Stomach (tissue), 9 donors: ENCODE data around the gene NUDT1. TPM values are rescaled to one million over a fixed set of nuclear protein-coding genes. Genes with fewer than 3 reads are reported as not detected.
A peak's percentile ranks its signal among the peaks of the same experiment; 100 is the strongest.

Source experiments
- DNase-seq, 2 donors: peaks; one replicate each; pipeline versions ENCODE4 v3.0.0 to v3.0.0-alpha.2; 2013 to 2019
- H3K27ac ChIP-seq, 5 donors: fragments of 200-600 bp in 4 of 5; sonication (generic) in 4 of 5; one replicate each; pipeline ENCODE4 v1.5.1; 2013 to 2019; ENCODE audit warnings: mild to moderate bottlenecking in 1 of 5, moderate library complexity in 1 of 5
- H3K27me3 ChIP-seq, 3 donors: fragments of 200-600 bp; sonication (generic); one replicate each; pipeline ENCODE4 v1.5.1; 2017 to 2019; ENCODE audit warnings: mixed run types in 1 of 3
- H3K36me3 ChIP-seq, 4 donors: fragments of 200-600 bp; sonication (generic); 1 replicate in 3 of 4; 2 replicates in 1 of 4; pipeline ENCODE4 v1.5.1; 2016 to 2019
- H3K4me1 ChIP-seq, 4 donors: fragments of 200-600 bp; sonication (generic); one replicate each; pipeline ENCODE4 v1.5.1; 2016 to 2019
- H3K4me3 ChIP-seq, 4 donors: fragments of 200-600 bp; sonication (generic) in 3 of 4; one replicate each; pipeline ENCODE4 v1.5.1; 2016 to 2019; ENCODE audit warnings: mild to moderate bottlenecking in 1 of 4
- H3K9me3 ChIP-seq, 4 donors: fragments of 200-600 bp; sonication (generic); one replicate each; pipeline ENCODE4 v1.5.1; 2016 to 2019
- EP300 ChIP-seq: sonication (generic); formaldehyde crosslinking; IDR thresholded peaks from one replicate; pipeline ENCODE4 v1.6.1; 2017; ENCODE audit warnings: antibody characterized with exemption
- POLR2A ChIP-seq, 4 donors: fragments of 450-650 bp; IDR thresholded peaks; one replicate each; pipeline ENCODE4 v1.6.1; 2016; ENCODE audit warnings: antibody characterized with exemption in 4 of 4, control low read depth in 2 of 4, mild to moderate bottlenecking in 1 of 4, moderate library complexity in 1 of 4
- POLR2AphosphoS5 ChIP-seq, 3 donors: sonication (generic); formaldehyde crosslinking; IDR thresholded peaks; one replicate each; pipeline ENCODE4 v1.6.1; 2016; ENCODE audit warnings: antibody characterized with exemption in 3 of 3
- WGBS, 5 donors: extraction: QIAGEN DNeasy Blood & Tissue Kit in 3 of 5; methylation state at CpG; one replicate each; pipeline versions ENCODE4 v1.1.5 to v1.1.7; 2013 to 2018; 5-methylcytosine and 5-hydroxymethylcytosine counted together
- intact Hi-C: fragments of 100-400 bp; cut with DNase I; formaldehyde crosslinking; loops from one replicate; pipeline ENCODE4 v1.15.1; 2023; ENCODE audit warnings: low total_unique reads
- polyA plus RNA-seq, 3 donors: library from polyadenylated mRNA; stranded (reverse); fragments of 200-250 nt; gene quantifications; one replicate each; pipeline ENCODE4 v1.2.3, GENCODE V29; 2013
- total RNA-seq, 5 donors: library from RNA; depleted of rRNA; stranded (reverse); fragments of >200 nt; gene quantifications; one replicate each; pipeline versions ENCODE4 v1.1.0 to v1.2.3, GENCODE V29; 2014 to 2016
- TF ChIP-seq, protein P1 (sequence below), 7 experiments: fragments of 450-650 bp in 4 of 7; fragments of 200-600 bp in 3 of 7; sonication (generic) in 3 of 7; IDR thresholded peaks; one replicate each; pipeline ENCODE4 v1.5.1; 2016 to 2019; ENCODE audit warnings: antibody characterized with exemption in 7 of 7, control low read depth in 2 of 7, mild to moderate bottlenecking in 1 of 7
- donor health status: healthy with polysubstance abuse.
- donor health status: Bipolar disorder and iron deficiency.
- donor health status: healthy.

The NUDT1 gene
- total and polyA plus RNA-seq, 8 donors = 4.6 to 37.1 (median 12.0) TPM; not detected in 2

DNA sequence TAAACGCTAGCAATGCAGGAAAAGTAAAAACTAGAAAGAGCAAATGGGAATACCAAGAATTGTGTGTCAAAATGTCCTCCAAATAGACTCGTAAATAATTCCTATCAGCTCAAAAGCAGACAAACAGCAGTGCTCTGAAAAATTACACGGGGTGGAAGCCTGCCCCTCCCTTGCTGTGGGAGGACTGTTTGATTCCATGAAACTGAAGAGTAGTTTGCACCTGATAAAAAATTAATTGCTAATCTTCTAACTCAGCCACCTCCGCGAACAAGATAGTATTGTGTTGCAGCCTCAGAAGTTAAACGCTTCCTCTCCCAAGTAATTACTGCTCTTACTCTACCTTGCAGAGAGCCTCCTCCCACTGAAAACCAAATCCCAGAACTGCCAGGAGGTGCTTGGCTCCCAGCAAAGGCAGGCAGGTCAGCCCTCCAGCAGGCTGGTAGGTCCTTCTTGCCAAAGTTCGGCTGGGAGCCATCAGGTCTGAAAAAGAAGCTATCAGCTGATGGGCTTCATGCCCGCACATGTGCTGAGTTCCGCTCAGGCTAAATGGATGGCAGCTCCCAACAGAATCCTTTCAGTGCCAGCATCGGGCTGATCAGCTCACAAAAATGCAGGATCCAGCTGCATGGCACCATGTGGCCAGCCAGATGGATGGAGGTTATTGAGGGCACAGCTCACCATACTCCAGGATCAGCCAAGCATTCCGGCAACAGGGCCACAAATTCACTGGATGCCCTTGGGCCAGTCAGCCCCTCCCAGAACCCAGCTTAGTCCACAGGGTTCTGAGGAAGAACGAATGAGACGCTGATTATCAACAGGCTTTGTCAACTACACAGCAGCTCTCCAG is 46.4 kb upstream of the NUDT1 start:
- H3K4me1 ChIP-seq = no peaks in the 10 kb centered on the region
- H3K27me3 ChIP-seq = no peaks in the 10 kb centered on the region
- WGBS, 5 donors = 79 to 94% (median 81%) methylated on average over 13 of the region's 13 CpGs
- no peak overlapping the region for H3K27ac ChIP-seq
- H3K4me3 ChIP-seq = no peak overlapping the region
- TF ChIP-seq POLR2AphosphoS5 (IDR thresholded peaks at IDR 0.05) (no peak), EP300 (no peak), POLR2A (IDR thresholded peaks at IDR 0.05) (no peak)
- TF ChIP-seq, protein P1, sequence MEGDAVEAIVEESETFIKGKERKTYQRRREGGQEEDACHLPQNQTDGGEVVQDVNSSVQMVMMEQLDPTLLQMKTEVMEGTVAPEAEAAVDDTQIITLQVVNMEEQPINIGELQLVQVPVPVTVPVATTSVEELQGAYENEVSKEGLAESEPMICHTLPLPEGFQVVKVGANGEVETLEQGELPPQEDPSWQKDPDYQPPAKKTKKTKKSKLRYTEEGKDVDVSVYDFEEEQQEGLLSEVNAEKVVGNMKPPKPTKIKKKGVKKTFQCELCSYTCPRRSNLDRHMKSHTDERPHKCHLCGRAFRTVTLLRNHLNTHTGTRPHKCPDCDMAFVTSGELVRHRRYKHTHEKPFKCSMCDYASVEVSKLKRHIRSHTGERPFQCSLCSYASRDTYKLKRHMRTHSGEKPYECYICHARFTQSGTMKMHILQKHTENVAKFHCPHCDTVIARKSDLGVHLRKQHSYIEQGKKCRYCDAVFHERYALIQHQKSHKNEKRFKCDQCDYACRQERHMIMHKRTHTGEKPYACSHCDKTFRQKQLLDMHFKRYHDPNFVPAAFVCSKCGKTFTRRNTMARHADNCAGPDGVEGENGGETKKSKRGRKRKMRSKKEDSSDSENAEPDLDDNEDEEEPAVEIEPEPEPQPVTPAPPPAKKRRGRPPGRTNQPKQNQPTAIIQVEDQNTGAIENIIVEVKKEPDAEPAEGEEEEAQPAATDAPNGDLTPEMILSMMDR (IDR thresholded peaks at IDR 0.05) = no peak
- intact Hi-C loops = no loop called here
- H3K36me3 ChIP-seq = peaks cover 8 to 61% (median 42%) of the 10 kb centered on the region in 4 donors
- peak; percentile 24 to 60 for DNase-seq
- H3K9me3 ChIP-seq = peaks cover 0 to 13% (median 3%) of the 10 kb centered on the region in 4 donors

DNA sequence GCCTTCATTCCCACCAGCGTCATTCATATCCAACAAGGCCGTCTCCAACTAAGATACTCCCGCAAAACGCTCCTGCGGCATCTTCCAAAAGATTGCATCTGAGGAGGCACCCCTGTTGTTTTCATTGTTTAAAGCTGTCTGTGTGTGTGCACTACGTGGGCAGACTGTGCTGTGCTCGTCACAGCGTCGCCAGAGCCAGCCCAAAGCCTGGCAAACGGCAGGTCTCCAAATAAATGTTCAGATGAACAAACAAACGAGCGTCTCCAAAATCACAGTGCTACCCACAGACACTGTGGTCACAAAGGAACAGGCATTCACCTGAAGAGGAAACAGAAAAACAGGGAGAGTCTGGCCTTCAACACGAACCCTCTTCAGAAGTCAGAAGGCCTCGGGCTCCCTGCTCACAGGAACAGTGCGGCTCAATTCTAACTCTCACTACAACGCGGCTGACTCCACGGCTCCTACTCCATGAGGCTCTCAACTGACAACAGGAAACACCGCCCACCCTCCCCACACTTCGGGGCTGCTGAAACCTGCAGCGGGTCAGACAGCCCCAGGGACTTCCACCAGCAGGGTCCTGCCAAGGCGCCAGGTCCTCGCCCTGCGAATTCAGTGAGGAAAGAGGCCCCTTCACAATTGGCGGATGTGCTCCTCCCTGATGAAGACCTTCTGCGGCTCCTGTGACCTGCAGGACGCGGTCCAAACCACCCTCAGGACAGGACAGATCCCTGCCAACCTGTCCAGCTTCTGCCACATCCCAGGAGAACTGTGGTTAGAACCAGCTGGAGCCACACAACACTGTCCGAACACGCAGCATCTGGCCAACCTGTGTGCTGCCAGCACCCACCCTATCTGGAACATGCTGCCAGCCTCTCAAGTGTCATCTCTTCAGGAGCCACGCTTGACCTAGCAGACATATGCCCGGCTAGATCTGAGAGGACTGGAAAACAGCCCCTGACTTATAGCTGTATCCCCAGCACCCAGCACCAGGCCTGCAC is 45.3 kb upstream of the NUDT1 start:
- H3K9me3 ChIP-seq = peaks cover 0 to 13% (median 3%) of the 10 kb centered on the region in 4 donors
- H3K36me3 ChIP-seq = peaks cover 8 to 70% (median 52%) of the 10 kb centered on the region in 4 donors
- H3K27me3 ChIP-seq = no peaks in the 10 kb centered on the region
- intact Hi-C loops = no loop called here
- H3K4me1 ChIP-seq = no peaks in the 10 kb centered on the region
- H3K27ac ChIP-seq = no peak overlapping the region
- 85 to 91% (median 87%) methylated on average over 26 to 32 of the region's 32 CpGs for WGBS, 5 donors
- DNase-seq = peak in 1 of 2 donors; percentile 23
- no peak overlapping the region for H3K4me3 ChIP-seq
- TF ChIP-seq EP300 (no peak), POLR2A (IDR thresholded peaks at IDR 0.05) (no peak), POLR2AphosphoS5 (IDR thresholded peaks at IDR 0.05) (no peak)
- TF ChIP-seq, protein P1 (IDR thresholded peaks at IDR 0.05) = no peak

- 87 to 93% (median 89%) methylated on average over 19 to 21 of the region's 21 CpGs for WGBS, 5 donors
- Histone ChIP-seq H3K4me3 (no peak overlapping the region), H3K27ac (no peak overlapping the region), H3K9me3 (peaks cover 0 to 13% (median 3%) of the 10 kb centered on the region in 4 donors), H3K4me1 (peaks cover 0 to 1% (median 0%) of the 10 kb centered on the region in 4 donors), H3K27me3 (no peaks in the 10 kb centered on the region), H3K36me3 (peaks cover 8 to 68% (median 56%) of the 10 kb centered on the region in 4 donors)
- TF ChIP-seq EP300 (no peak), POLR2A (IDR thresholded peaks at IDR 0.05) (no peak), POLR2AphosphoS5 (IDR thresholded peaks at IDR 0.05) (no peak)
- TF ChIP-seq, protein P1 (IDR thresholded peaks at IDR 0.05) = no peak
- intact Hi-C loops = no loop called here
- DNase-seq = peak in 1 of 2 donors; percentile 11
These were observed 44.4 kb upstream of the NUDT1 start for GRCh38 chr7:2197436-2198155.
